ENCODE data around the gene DGCR6L. TPM values are rescaled to one million over a fixed set of nuclear protein-coding genes. Genes with fewer than 3 reads are reported as not detected.
"Not testable (repeated sequence)": the region's sequence is repeated elsewhere in the genome, so short reads cannot be mapped to it uniquely, and the experiment has no call there.

The DGCR6L gene
- total RNA-seq, 4 donors from 2014 or later = 27.7 to 52.3 (median 36.9) TPM

- no peak for DNase-seq
- TF ChIP-seq CTCF (IDR thresholded peaks at IDR 0.05) = no peak
- Histone ChIP-seq H3K27ac (no peak overlapping the region), H3K4me3 (no peak overlapping the region), H3K9me3 (no peaks in the 10 kb centered on the region), H3K4me1 (no peaks in the 10 kb centered on the region), H3K36me3 (no peaks in the 10 kb centered on the region), H3K27me3 (no peaks in the 10 kb centered on the region)
- WGBS, 2 donors (ENCODE audit: low coverage in 1 of 2) = 70 to 86% methylated on average over 2 to 7 of the region's 7 CpGs
- intact Hi-C loops (cut with DNase I; ENCODE audit: low total_unique reads) = no loop called here
- in situ Hi-C loops (cut with MboI; ENCODE audit: low pct_ligation_motif_present in 1 of 4, low pct_unique_long_range_greater_than_20kb in 1 of 4, low sequenced_read_pairs in 3 of 4) = no loop called here
Measured at GRCh38 chr22:20276468-20276867, 43.4 kb downstream of the DGCR6L start.

- Histone ChIP-seq H3K27me3 (no peaks in the 10 kb centered on the region), H3K4me1 (no peaks in the 10 kb centered on the region), H3K27ac (no peak overlapping the region), H3K4me3 (no peak overlapping the region), H3K9me3 (no peaks in the 10 kb centered on the region), H3K36me3 (no peaks in the 10 kb centered on the region)
- no peak for DNase-seq
- in situ Hi-C loops (cut with MboI; ENCODE audit: low pct_ligation_motif_present in 1 of 4, low pct_unique_long_range_greater_than_20kb in 1 of 4, low sequenced_read_pairs in 3 of 4) = no loop called here
- no peak for TF ChIP-seq EP300 (IDR thresholded peaks at IDR 0.05; ENCODE audit: low read depth)
- TF ChIP-seq CTCF (IDR thresholded peaks at IDR 0.05) = no peak
- TF ChIP-seq POLR2A (IDR thresholded peaks at IDR 0.05) = no peak
- no peak for TF ChIP-seq POLR2AphosphoS5 (IDR thresholded peaks at IDR 0.05)
- intact Hi-C loops (cut with DNase I; ENCODE audit: low total_unique reads) = no loop called here
- WGBS, 2 donors (ENCODE audit: low coverage in 1 of 2) = 90 to 92% methylated on average over 8 to 13 of the region's 13 CpGs
Measured at GRCh38 chr22:20275836-20276235, 44.0 kb downstream of the DGCR6L start.

- H3K27me3 ChIP-seq; H3K36me3 ChIP-seq; DNase-seq; in situ Hi-C loops (cut with MboI; ENCODE audit: low pct_ligation_motif_present in 1 of 4, low pct_unique_long_range_greater_than_20kb in 1 of 4, low sequenced_read_pairs in 3 of 4); intact Hi-C loops (cut with DNase I; ENCODE audit: low total_unique reads); H3K9me3 ChIP-seq; H3K27ac ChIP-seq; H3K4me1 ChIP-seq; H3K4me3 ChIP-seq: not testable (repeated sequence)
- WGBS, 2 donors (ENCODE audit: low coverage in 1 of 2) = 80 to 83% methylated on average over 1 to 7 of the region's 7 CpGs
Measured at GRCh38 chr22:20275325-20275724, 44.5 kb downstream of the DGCR6L start.

DNA sequence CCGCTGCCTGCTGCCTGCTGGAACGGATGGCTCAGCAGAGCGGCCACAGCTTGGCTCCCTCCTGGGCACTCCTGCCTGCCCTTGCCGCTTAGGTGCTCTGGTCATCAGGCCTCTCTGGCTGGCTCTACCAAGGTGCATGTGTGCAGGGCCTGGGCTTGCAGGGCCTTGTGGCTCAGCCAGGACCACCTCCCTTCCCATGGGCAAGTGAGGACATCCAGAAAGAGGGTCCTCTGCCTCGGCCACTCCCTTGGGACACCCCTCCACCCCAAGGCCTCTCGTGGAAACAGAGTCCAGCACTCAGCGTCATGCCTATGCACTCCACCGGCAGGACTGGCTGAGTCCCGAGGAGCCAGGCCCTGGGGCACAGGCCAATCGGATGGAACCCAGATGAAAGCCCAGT is 45.5 kb downstream of the DGCR6L start:
- H3K27me3 ChIP-seq; H3K4me1 ChIP-seq; DNase-seq; H3K9me3 ChIP-seq; intact Hi-C loops (cut with DNase I; ENCODE audit: low total_unique reads); H3K4me3 ChIP-seq; H3K36me3 ChIP-seq; in situ Hi-C loops (cut with MboI; ENCODE audit: low pct_ligation_motif_present in 1 of 4, low pct_unique_long_range_greater_than_20kb in 1 of 4, low sequenced_read_pairs in 3 of 4); H3K27ac ChIP-seq: not testable (repeated sequence)
- 89% methylated on average over 6 of the region's 10 CpGs; no CpG with 5 or more reads in 1 of the 2 donors for WGBS, 2 donors (ENCODE audit: low coverage in 1 of 2)

DNA sequence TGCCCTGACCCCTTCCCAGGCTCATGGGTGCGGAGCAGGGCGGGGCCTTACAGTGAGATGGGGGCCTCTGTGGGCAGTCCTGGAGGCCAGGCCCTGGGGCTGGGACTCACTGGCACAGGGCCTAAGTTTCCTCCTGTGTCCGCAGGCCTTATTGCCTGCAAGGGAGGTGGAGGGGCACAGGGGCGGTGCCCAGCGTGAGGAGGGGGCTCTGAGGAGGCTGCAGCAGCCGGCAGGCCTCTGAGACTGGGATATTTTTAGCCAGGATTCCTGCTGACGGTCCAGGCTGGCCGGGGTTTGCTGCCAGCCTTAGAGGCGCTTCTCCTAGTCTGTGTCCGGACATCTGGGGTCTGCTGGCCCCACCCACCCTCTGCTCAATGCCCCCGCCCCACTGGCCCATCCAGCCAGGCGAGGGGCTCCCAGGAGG is 46.1 kb downstream of the DGCR6L start:
- no peaks in the 10 kb centered on the region for H3K9me3 ChIP-seq
- in situ Hi-C loops (cut with MboI; ENCODE audit: low pct_ligation_motif_present in 1 of 4, low pct_unique_long_range_greater_than_20kb in 1 of 4, low sequenced_read_pairs in 3 of 4) (no loop called here), intact Hi-C loops (cut with DNase I; ENCODE audit: low total_unique reads) (no loop called here)
- no peaks in the 10 kb centered on the region for H3K27me3 ChIP-seq
- H3K4me3 ChIP-seq = no peak overlapping the region
- no peaks in the 10 kb centered on the region for H3K36me3 ChIP-seq
- 66% methylated on average over 10 of the region's 12 CpGs; no CpG with 5 or more reads in 1 of the 2 donors for WGBS, 2 donors (ENCODE audit: low coverage in 1 of 2)
- no peak overlapping the region for H3K27ac ChIP-seq
- TF ChIP-seq CTCF (IDR thresholded peaks at IDR 0.05) (no peak), POLR2A (IDR thresholded peaks at IDR 0.05) (no peak), POLR2AphosphoS5 (IDR thresholded peaks at IDR 0.05) (no peak), EP300 (IDR thresholded peaks at IDR 0.05; ENCODE audit: low read depth) (no peak)
- H3K4me1 ChIP-seq = no peaks in the 10 kb centered on the region
- DNase-seq = no peak

Data from transverse colon (tissue), 4 donors.